Measurements from ENCODE around the gene CUX1. TPM values are rescaled to one million over a fixed set of nuclear protein-coding genes. Genes with fewer than 3 reads are reported as not detected.
A peak's percentile ranks its signal among the peaks of the same experiment; 100 is the strongest.
"Not testable (repeated sequence)": the region's sequence is repeated elsewhere in the genome, so short reads cannot be mapped to it uniquely, and the experiment has no call there.

CUX1 gene
- total RNA-seq, 1 donor from 2014 or later = 118 TPM

DNA sequence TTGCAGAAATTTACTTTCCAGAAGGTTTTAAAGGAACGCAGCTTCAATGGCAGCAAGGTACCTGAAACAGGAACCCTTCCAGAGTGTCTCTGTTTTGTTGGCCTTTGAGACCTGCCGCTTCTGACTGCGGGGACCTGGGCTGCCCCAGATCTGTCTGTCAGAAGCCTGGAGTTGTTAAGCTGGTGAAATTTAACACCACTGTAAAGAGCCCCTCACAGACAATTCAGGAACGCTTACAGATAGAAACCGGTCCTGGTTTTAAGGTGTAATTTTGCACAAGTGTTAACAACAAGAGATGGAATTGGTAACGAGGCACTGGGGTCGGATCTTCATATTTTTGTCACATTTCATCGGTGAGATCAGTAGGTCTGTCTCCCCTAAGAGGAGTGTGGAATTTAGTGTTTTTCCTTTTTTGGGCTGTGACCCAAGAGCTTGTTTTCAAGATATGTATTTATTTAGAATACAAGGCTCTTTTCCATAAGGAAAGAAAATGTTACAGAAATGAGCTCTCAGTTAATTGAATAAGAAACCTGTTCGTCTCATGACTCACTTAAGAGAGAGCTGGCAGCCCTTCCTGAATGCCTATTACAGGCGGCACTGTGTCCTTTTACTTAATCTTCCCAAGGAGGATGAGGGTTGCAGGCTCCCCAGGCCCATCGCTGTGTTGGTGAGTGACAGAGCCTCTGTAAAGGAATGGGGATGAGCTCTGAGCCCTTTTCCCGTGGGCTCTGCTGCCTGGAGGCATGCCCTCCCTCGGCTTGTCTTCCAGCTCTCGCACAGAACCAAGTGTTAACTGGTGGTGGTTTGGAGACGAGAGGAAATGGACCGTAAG, 168.7 kb downstream of the CUX1 start:
- TF ChIP-seq, protein P1, sequence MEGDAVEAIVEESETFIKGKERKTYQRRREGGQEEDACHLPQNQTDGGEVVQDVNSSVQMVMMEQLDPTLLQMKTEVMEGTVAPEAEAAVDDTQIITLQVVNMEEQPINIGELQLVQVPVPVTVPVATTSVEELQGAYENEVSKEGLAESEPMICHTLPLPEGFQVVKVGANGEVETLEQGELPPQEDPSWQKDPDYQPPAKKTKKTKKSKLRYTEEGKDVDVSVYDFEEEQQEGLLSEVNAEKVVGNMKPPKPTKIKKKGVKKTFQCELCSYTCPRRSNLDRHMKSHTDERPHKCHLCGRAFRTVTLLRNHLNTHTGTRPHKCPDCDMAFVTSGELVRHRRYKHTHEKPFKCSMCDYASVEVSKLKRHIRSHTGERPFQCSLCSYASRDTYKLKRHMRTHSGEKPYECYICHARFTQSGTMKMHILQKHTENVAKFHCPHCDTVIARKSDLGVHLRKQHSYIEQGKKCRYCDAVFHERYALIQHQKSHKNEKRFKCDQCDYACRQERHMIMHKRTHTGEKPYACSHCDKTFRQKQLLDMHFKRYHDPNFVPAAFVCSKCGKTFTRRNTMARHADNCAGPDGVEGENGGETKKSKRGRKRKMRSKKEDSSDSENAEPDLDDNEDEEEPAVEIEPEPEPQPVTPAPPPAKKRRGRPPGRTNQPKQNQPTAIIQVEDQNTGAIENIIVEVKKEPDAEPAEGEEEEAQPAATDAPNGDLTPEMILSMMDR (IDR thresholded peaks at IDR 0.05) = no peak
- Mint-ChIP-seq H3K36me3 (ENCODE audit: low read depth) (peaks cover 7% of the 10 kb centered on the region), H3K4me3 (ENCODE audit: unreplicated experiment) (no peak overlapping the region), H3K27ac (ENCODE audit: unreplicated experiment) (peak overlapping the region; percentile 1), H3K9me3 (ENCODE audit: low read depth) (no peaks in the 10 kb centered on the region), H3K27me3 (ENCODE audit: low read depth) (no peaks in the 10 kb centered on the region), H3K4me1 (ENCODE audit: low read depth) (peaks cover 39% of the 10 kb centered on the region)
- DNase-seq (ENCODE audit: low spot score) = no peak

DNA sequence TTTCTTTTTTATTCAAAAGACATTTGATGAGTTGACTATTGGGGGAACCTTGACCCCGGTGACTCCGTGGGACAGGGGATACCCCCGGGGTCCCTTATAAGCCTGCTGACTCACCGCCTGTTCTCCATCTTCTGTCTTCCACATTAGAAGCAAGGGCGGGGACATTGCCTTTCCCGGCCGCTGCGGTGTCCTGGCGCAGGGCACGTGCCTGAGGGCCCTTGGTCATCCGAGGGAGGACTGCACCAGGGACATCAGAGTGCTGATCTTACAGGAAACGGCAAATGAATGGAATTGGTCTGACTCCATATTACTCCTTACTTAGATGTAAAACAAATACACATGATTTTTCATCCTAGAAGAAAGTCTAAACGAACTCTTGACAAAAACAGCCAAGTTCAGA, 170.1 kb downstream of the CUX1 start:
- no peaks in the 10 kb centered on the region for H3K27me3 Mint-ChIP-seq (ENCODE audit: low read depth)
- no peak overlapping the region for H3K4me3 Mint-ChIP-seq (ENCODE audit: unreplicated experiment)
- DNase-seq (ENCODE audit: low spot score) = no peak
- H3K9me3 Mint-ChIP-seq (ENCODE audit: low read depth) = no peaks in the 10 kb centered on the region
- peaks cover 7% of the 10 kb centered on the region for H3K36me3 Mint-ChIP-seq (ENCODE audit: low read depth)
- H3K27ac Mint-ChIP-seq (ENCODE audit: unreplicated experiment) = no peak overlapping the region
- TF ChIP-seq, protein P1 (IDR thresholded peaks at IDR 0.05) = no peak
- peaks cover 36% of the 10 kb centered on the region for H3K4me1 Mint-ChIP-seq (ENCODE audit: low read depth)

DNA sequence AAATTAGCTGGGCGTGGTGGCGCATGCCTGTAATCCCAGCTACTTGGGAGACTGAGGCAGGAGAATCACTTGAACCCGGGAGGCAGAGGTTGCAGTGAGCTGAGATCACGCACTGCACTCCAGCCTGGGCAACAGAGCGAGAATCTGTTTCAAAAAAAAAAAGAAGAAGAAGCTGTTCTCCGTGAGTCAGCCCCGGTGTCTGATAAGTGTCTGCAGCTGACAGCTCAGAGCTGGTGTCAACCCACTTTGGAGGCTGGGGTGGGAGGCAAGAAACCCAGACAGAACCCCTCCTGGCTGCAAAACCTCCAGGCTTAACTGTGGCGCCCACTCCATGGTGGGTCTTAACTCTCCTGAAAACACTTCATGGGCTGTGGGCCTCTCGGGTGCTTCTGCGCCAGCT, 170.6 kb downstream of the CUX1 start:
- peaks cover 36% of the 10 kb centered on the region for H3K4me1 Mint-ChIP-seq (ENCODE audit: low read depth)
- H3K36me3 Mint-ChIP-seq (ENCODE audit: low read depth); H3K27ac Mint-ChIP-seq (ENCODE audit: unreplicated experiment); DNase-seq (ENCODE audit: low spot score); H3K27me3 Mint-ChIP-seq (ENCODE audit: low read depth); H3K9me3 Mint-ChIP-seq (ENCODE audit: low read depth); H3K4me3 Mint-ChIP-seq (ENCODE audit: unreplicated experiment): not testable (repeated sequence)

DNA sequence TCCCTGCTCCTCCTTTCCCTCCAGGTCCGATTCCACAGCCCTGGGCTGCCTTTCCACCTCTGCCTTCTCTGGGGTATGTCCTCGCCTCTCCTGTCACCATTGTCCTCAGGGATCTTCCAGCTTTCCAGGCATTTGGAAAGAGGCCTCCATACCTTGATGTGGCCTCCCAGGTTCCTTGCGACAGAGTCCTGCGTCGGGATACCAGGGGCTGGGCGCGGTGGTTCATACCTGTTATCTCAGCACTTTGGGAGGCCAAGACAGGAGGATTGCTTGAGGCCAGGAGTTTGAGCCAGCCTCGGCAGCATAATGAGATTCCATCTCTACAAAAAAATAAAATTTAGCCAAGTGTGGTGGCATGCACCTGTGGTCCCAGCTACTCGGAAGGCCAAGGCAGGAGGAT, 171.1 kb downstream of the CUX1 start:
- Mint-ChIP-seq H3K27ac (ENCODE audit: unreplicated experiment) (no peak overlapping the region), H3K36me3 (ENCODE audit: low read depth) (peaks cover 5% of the 10 kb centered on the region)

DNA sequence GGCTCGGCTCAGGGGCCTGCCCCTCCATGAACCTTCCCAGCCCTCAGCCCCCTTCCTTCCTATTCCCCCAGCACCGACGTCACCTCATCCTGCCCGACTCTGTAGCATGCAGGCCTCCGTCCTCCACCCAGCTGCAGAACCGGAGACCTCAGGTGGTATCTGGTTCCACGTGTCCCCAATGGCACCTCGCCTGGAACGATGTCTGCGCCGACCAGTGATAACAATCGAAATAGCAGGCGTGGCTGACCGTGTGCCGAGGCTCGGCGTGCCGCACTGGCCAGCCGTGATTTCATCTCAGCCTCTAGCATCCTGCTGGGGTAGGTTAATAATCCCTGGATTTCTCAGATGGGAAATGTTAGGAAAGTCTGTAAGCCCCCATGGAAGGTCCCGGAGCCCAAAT, 171.7 kb downstream of the CUX1 start:
- H3K36me3 Mint-ChIP-seq (ENCODE audit: low read depth) = peaks cover 4% of the 10 kb centered on the region
- peaks cover 36% of the 10 kb centered on the region for H3K4me1 Mint-ChIP-seq (ENCODE audit: low read depth)
- TF ChIP-seq, protein P1 (IDR thresholded peaks at IDR 0.05) = no peak
- no peaks in the 10 kb centered on the region for H3K9me3 Mint-ChIP-seq (ENCODE audit: low read depth)
- no peak for DNase-seq (ENCODE audit: low spot score)
- no peak overlapping the region for H3K4me3 Mint-ChIP-seq (ENCODE audit: unreplicated experiment)
- H3K27me3 Mint-ChIP-seq (ENCODE audit: low read depth) = no peaks in the 10 kb centered on the region
- no peak overlapping the region for H3K27ac Mint-ChIP-seq (ENCODE audit: unreplicated experiment)

More for the DNA sequence above, 171.1 kb downstream of the CUX1 start:
- no peak for DNase-seq (ENCODE audit: low spot score)
- no peaks in the 10 kb centered on the region for H3K9me3 Mint-ChIP-seq (ENCODE audit: low read depth)
- peaks cover 36% of the 10 kb centered on the region for H3K4me1 Mint-ChIP-seq (ENCODE audit: low read depth)
- no peak overlapping the region for H3K4me3 Mint-ChIP-seq (ENCODE audit: unreplicated experiment)
- no peaks in the 10 kb centered on the region for H3K27me3 Mint-ChIP-seq (ENCODE audit: low read depth)
- TF ChIP-seq, protein P1 (IDR thresholded peaks at IDR 0.05) = no peak
